GM23338 (cell line): ENCODE measurements around the gene FAT1.

Source experiments
- CREB1 ChIP-seq: fragments of 250-450 bp; sonication (Bioruptor Pico); IDR thresholded peaks from 2 replicates; pipeline ENCODE4 v1.5.0; 2020; ENCODE audit warnings: low read depth, mild to moderate bottlenecking, moderate library complexity
- CTCF ChIP-seq, 2 experiments: fragments of 200-600 bp in 1 of 2; sonication (generic) in 1 of 2; conservative IDR thresholded peaks; 2 replicates each; pipeline versions ENCODE4 v1.5.1 to v1.6.1; 2016 to 2017; ENCODE audit warnings: antibody characterized with exemption in 2 of 2, low read depth in 2 of 2, mild to moderate bottlenecking in 2 of 2, moderate library complexity in 1 of 2
- EZH2 ChIP-seq: fragments of 200-600 bp; sonication (generic); IDR thresholded peaks from one replicate; pipeline ENCODE4 v1.8.0; 2017; ENCODE audit warnings: antibody characterized with exemption, mild to moderate bottlenecking, low read depth; ENCODE audit not compliant: unreplicated experiment
- EZH2phosphoT487 ChIP-seq: fragments of 200-600 bp; sonication (generic); IDR thresholded peaks from one replicate; pipeline ENCODE4 v1.8.1; 2018; ENCODE audit warnings: antibody characterized with exemption; ENCODE audit not compliant: unreplicated experiment
- POLR2AphosphoS5 ChIP-seq: IDR thresholded peaks from 2 replicates; pipeline ENCODE4 v1.6.1; 2016; ENCODE audit warnings: antibody characterized with exemption, low read depth
- ZNF114 ChIP-seq: fragments of 250-450 bp; sonication (Bioruptor Pico); IDR thresholded peaks from 2 replicates; pipeline ENCODE4 v1.5.0; 2020; ENCODE audit warnings: mild to moderate bottlenecking, moderate library complexity
- ZNF331 ChIP-seq: fragments of 250-450 bp; sonication (Bioruptor Pico); IDR thresholded peaks from 2 replicates; pipeline ENCODE4 v1.5.0; 2020; ENCODE audit warnings: low read depth, mild to moderate bottlenecking, moderate library complexity
- TF ChIP-seq, protein P1 (sequence below): IDR thresholded peaks from one replicate; pipeline ENCODE4 v1.6.1; 2018; ENCODE audit warnings: antibody characterized with exemption; ENCODE audit not compliant: unreplicated experiment

GRCh38 chr4:186591651-186592050 is 132.0 kb downstream of the FAT1 start:
- TF ChIP-seq CTCF (conservative IDR thresholded peaks at IDR 0.05; ENCODE audit: low read depth in 2 of 2), result no peak
- TF ChIP-seq EZH2, result no peak
- TF ChIP-seq, protein P1, sequence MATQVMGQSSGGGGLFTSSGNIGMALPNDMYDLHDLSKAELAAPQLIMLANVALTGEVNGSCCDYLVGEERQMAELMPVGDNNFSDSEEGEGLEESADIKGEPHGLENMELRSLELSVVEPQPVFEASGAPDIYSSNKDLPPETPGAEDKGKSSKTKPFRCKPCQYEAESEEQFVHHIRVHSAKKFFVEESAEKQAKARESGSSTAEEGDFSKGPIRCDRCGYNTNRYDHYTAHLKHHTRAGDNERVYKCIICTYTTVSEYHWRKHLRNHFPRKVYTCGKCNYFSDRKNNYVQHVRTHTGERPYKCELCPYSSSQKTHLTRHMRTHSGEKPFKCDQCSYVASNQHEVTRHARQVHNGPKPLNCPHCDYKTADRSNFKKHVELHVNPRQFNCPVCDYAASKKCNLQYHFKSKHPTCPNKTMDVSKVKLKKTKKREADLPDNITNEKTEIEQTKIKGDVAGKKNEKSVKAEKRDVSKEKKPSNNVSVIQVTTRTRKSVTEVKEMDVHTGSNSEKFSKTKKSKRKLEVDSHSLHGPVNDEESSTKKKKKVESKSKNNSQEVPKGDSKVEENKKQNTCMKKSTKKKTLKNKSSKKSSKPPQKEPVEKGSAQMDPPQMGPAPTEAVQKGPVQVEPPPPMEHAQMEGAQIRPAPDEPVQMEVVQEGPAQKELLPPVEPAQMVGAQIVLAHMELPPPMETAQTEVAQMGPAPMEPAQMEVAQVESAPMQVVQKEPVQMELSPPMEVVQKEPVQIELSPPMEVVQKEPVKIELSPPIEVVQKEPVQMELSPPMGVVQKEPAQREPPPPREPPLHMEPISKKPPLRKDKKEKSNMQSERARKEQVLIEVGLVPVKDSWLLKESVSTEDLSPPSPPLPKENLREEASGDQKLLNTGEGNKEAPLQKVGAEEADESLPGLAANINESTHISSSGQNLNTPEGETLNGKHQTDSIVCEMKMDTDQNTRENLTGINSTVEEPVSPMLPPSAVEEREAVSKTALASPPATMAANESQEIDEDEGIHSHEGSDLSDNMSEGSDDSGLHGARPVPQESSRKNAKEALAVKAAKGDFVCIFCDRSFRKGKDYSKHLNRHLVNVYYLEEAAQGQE, result no peak
- no peak for TF ChIP-seq POLR2AphosphoS5
- TF ChIP-seq EZH2phosphoT487, result no peak
- no peak for TF ChIP-seq ZNF331 (CRISPR knock-in tag)
- TF ChIP-seq CREB1 (CRISPR knock-in tag), result no peak
- TF ChIP-seq ZNF114, result no peak
